ENCODE results near the gene RFX6.

RFX6 gene

DNA sequence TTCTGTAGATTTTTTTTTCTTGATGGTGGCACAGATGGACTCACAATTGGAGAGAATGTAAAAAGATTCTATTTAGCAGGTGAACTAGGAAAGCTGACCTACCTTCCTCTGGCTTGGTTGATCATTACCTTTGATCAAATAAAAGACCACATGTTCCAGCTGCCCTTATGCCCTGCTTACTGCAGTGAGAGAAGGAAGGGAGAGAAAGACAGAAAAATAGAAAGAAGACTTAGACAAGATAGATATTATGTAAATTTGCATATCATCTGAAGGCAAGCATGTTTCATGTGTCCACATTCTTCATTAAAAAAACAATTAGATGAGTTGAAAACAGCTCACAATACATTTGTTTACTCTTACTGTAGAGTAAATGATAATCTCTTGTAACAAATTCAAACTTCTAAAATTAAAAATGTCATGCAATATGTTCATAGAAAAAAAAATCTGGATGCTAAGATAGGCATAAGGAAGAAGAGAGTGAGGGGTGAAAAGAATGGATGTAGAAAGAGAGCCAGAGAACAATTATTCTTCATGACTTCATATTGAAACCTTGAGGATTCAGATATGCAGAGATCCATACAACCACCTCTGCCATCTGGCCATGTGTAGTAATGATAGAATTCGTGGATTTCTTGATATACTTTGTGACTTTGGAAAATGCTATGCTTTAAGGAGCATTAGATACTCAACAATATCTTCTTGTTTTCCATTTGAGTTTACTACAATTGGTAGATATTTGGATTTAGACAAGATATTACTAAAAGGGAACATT is 71.7 kb downstream of the RFX6 start:
- Histone ChIP-seq H3K36me3 (ENCODE audit: insufficient read depth, low read length) (no peaks in the 10 kb centered on the region), H3K4me3 (ENCODE audit: low read length) (no peak overlapping the region), H3K9ac (ENCODE audit: low read depth, low read length) (no peak overlapping the region), H3K9me3 (replicated peaks; ENCODE audit: low read length) (no peaks in the 10 kb centered on the region), H3K4me1 (ENCODE audit: control insufficient read depth, insufficient read depth, low read length) (no peaks in the 10 kb centered on the region), H3K4me2 (ENCODE audit: low read length) (no peak overlapping the region), H3K27me3 (ENCODE audit: control insufficient read depth, insufficient read depth, low read length) (no peaks in the 10 kb centered on the region)

DNA sequence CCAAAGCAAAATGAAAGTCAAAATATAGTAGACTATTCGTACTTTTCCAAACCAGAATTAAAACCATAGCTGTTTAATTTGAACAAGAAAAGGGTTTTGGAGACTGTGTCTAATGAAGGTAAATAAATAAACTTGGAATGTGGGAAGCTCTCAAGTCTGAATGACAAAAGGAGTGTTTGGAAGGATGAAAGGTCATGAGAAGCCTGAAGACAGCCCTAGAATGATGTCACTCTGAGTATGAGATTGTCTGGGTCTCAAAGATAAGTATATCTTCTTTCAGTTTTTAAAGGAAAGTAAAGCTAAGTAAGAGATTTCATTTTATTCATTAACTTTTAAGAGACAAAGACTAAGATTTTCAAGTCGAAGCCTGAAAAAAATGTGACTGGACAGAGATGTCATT is 72.9 kb downstream of the RFX6 start:
- no peaks in the 10 kb centered on the region for H3K4me1 ChIP-seq (ENCODE audit: control insufficient read depth, insufficient read depth, low read length)

DNA sequence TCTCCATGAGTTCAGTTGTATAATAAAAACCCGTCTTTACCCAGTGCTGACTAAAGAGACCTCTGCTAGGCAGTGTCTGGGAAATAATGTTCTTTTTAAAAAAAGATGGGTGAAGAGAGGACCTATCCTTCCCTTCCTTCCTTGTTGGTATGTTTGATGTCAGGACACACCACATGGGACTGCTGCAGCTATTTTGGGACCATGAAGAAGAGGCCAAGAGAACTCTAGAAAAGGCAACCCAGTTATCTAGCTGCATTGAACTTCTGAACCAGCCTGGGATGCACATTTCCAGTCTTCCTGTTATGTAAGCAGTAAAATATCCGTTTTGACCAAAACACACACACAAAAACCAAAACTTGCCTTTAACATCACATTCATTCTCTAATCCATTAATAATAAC is 77.3 kb downstream of the RFX6 start:
- Histone ChIP-seq H3K4me2 (ENCODE audit: low read length) (no peak overlapping the region), H3K9ac (ENCODE audit: low read depth, low read length) (no peak overlapping the region), H3K36me3 (ENCODE audit: insufficient read depth, low read length) (no peaks in the 10 kb centered on the region), H3K9me3 (replicated peaks; ENCODE audit: low read length) (no peaks in the 10 kb centered on the region), H3K4me3 (ENCODE audit: low read length) (no peak overlapping the region), H3K27me3 (ENCODE audit: control insufficient read depth, insufficient read depth, low read length) (no peaks in the 10 kb centered on the region), H3K4me1 (ENCODE audit: control insufficient read depth, insufficient read depth, low read length) (no peaks in the 10 kb centered on the region)

More for the DNA sequence above, 72.9 kb downstream of the RFX6 start:
- H3K27me3 ChIP-seq (ENCODE audit: control insufficient read depth, insufficient read depth, low read length), result no peaks in the 10 kb centered on the region
- no peak overlapping the region for H3K4me2 ChIP-seq (ENCODE audit: low read length)
- no peaks in the 10 kb centered on the region for H3K36me3 ChIP-seq (ENCODE audit: insufficient read depth, low read length)
- no peaks in the 10 kb centered on the region for H3K9me3 ChIP-seq (replicated peaks; ENCODE audit: low read length)
- no peak overlapping the region for H3K9ac ChIP-seq (ENCODE audit: low read depth, low read length)
- no peak overlapping the region for H3K4me3 ChIP-seq (ENCODE audit: low read length)

DNA sequence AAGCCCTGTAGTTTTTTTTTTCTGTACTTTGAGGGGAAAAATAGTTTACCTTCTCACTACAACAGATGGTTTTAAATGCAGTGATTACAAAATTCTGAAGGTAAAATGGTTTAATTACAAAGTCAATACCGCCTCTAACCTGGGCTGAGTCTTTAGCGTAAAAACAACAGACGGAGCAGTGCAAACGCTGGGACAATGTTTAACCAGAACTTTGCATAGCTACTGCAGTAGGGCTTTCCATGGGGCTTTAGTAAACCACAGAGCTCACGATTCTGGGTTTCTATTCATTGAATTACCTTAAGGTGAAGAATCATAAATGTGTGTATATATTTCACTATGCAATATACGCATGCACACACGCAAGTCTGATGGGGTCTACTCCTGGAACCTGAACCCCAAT is 77.9 kb downstream of the RFX6 start:
- no peak overlapping the region for H3K4me3 ChIP-seq (ENCODE audit: low read length)
- H3K4me2 ChIP-seq (ENCODE audit: low read length), result no peak overlapping the region
- no peaks in the 10 kb centered on the region for H3K36me3 ChIP-seq (ENCODE audit: insufficient read depth, low read length)
- H3K4me1 ChIP-seq (ENCODE audit: control insufficient read depth, insufficient read depth, low read length), result no peaks in the 10 kb centered on the region
- no peak overlapping the region for H3K9ac ChIP-seq (ENCODE audit: low read depth, low read length)
- no peaks in the 10 kb centered on the region for H3K27me3 ChIP-seq (ENCODE audit: control insufficient read depth, insufficient read depth, low read length)
- no peaks in the 10 kb centered on the region for H3K9me3 ChIP-seq (replicated peaks; ENCODE audit: low read length)

- Histone ChIP-seq H3K9ac (ENCODE audit: low read depth, low read length) (no peak overlapping the region), H3K4me1 (ENCODE audit: control insufficient read depth, insufficient read depth, low read length) (no peaks in the 10 kb centered on the region), H3K4me2 (ENCODE audit: low read length) (no peak overlapping the region), H3K36me3 (ENCODE audit: insufficient read depth, low read length) (no peaks in the 10 kb centered on the region), H3K27me3 (ENCODE audit: control insufficient read depth, insufficient read depth, low read length) (no peaks in the 10 kb centered on the region), H3K4me3 (ENCODE audit: low read length) (no peak overlapping the region), H3K9me3 (replicated peaks; ENCODE audit: low read length) (no peaks in the 10 kb centered on the region)
These were observed 78.7 kb downstream of the RFX6 start for GRCh38 chr6:116955773-116956172.

GRCh38 chr6:116963972-116964371 is 86.9 kb downstream of the RFX6 start:
- H3K36me3 ChIP-seq (ENCODE audit: insufficient read depth, low read length), result no peaks in the 10 kb centered on the region
- H3K9ac ChIP-seq (ENCODE audit: low read depth, low read length), result no peak overlapping the region
- no peak overlapping the region for H3K4me2 ChIP-seq (ENCODE audit: low read length)
- H3K9me3 ChIP-seq (replicated peaks; ENCODE audit: low read length), result no peaks in the 10 kb centered on the region
- H3K27me3 ChIP-seq (ENCODE audit: control insufficient read depth, insufficient read depth, low read length), result peaks cover 4% of the 10 kb centered on the region
- peaks cover 5% of the 10 kb centered on the region for H3K4me1 ChIP-seq (ENCODE audit: control insufficient read depth, insufficient read depth, low read length)
- H3K4me3 ChIP-seq (ENCODE audit: low read length), result no peak overlapping the region

DNA sequence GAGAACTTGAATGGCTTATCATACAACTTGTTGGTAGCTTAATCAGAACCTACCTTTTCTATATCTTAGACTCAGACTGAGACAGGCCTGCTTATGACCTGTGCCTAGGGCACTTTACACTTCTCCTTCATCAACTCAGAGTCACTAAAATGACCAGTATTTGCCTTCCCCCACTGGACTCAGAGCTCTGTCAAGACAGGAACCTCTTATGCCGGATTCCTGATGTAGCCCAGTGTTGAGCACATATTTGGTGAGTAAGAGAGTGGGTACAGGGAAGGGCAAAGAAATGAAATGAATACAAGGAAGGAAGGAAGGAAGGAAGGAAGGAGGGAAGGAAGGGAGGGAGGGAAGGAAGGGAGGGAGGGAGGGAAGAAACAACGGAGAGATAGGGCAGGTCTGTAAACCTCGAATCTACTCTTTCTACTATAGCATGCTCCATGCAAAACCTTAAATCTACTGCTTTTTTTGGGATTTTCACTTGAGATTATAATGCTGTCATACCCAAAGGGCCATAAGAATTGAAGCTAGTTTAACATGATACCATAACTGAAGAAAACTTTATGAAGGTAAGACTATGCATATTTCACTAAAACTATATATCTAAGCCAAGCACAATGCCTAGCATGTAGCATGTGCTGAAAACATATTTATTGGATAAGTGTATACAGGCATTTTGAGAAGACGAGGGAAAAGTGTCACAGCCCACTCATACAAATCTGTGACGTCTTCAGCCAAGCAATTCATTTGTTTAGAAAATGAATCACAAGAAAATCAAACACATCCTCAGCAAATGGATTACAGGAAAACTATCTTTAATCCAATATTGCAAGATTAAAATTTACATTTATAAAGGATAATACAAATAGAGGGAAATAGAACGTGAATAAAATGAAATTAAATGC is 89.9 kb downstream of the RFX6 start:
- Histone ChIP-seq H3K9ac (ENCODE audit: low read depth, low read length) (no peak overlapping the region), H3K9me3 (replicated peaks; ENCODE audit: low read length) (no peaks in the 10 kb centered on the region)

GRCh38 chr6:116969211-116969863 is 92.3 kb downstream of the RFX6 start:
- Histone ChIP-seq H3K4me2 (ENCODE audit: low read length) (no peak overlapping the region), H3K9ac (ENCODE audit: low read depth, low read length) (no peak overlapping the region), H3K4me1 (ENCODE audit: control insufficient read depth, insufficient read depth, low read length) (peaks cover 5% of the 10 kb centered on the region), H3K36me3 (ENCODE audit: insufficient read depth, low read length) (no peaks in the 10 kb centered on the region), H3K4me3 (ENCODE audit: low read length) (no peak overlapping the region), H3K9me3 (replicated peaks; ENCODE audit: low read length) (no peaks in the 10 kb centered on the region), H3K27me3 (ENCODE audit: control insufficient read depth, insufficient read depth, low read length) (peaks cover 4% of the 10 kb centered on the region)

More for the DNA sequence above, 89.9 kb downstream of the RFX6 start:
- peaks cover 4% of the 10 kb centered on the region for H3K27me3 ChIP-seq (ENCODE audit: control insufficient read depth, insufficient read depth, low read length)
- no peak overlapping the region for H3K4me2 ChIP-seq (ENCODE audit: low read length)
- H3K4me1 ChIP-seq (ENCODE audit: control insufficient read depth, insufficient read depth, low read length), result peaks cover 5% of the 10 kb centered on the region
- no peak overlapping the region for H3K4me3 ChIP-seq (ENCODE audit: low read length)
- H3K36me3 ChIP-seq (ENCODE audit: insufficient read depth, low read length), result no peaks in the 10 kb centered on the region

DNA sequence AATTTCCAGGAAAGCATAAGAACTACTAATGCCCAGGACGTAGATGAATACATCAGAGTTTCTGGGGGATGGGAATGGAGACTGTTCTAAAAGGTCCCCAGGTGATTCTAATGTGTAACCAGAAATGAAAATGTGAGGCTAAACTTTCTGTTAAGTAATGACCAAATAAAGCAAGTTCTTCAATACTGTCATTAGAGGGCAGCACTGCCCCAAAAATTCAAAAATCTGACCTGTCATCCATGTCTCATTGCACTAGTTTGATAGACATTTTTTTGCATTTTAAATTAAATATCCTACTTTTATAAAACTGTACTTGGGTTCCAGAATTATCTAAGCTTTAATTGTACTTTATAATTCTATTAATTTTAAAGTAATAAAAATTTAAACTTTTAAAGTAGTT is 94.9 kb downstream of the RFX6 start:
- Histone ChIP-seq H3K4me2 (ENCODE audit: low read length) (no peak overlapping the region), H3K27me3 (ENCODE audit: control insufficient read depth, insufficient read depth, low read length) (peaks cover 4% of the 10 kb centered on the region), H3K4me1 (ENCODE audit: control insufficient read depth, insufficient read depth, low read length) (peaks cover 5% of the 10 kb centered on the region), H3K9me3 (replicated peaks; ENCODE audit: low read length) (no peaks in the 10 kb centered on the region), H3K4me3 (ENCODE audit: low read length) (no peak overlapping the region), H3K36me3 (ENCODE audit: insufficient read depth, low read length) (no peaks in the 10 kb centered on the region), H3K9ac (ENCODE audit: low read depth, low read length) (no peak overlapping the region)

DNA sequence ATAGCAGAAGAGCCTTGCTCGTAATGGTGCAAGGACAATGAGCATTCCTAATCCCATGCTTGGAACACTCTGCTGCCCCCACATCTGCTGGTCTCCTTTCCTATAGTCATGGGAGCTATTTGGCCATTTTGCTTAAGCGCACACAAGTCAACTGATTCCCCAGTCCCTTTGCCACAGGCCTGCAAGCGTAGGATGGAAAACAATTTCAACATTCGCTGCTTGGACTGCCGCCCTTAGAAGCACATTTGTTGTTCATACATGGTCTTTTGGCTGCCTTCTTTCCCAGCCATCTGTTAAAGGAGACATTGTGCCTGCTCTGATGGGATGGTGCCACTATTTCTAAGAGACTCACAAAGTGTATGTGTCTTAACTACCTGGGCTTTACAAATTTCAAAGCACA is 96.9 kb downstream of the RFX6 start:
- Histone ChIP-seq H3K9ac (ENCODE audit: low read depth, low read length) (no peak overlapping the region), H3K27me3 (ENCODE audit: control insufficient read depth, insufficient read depth, low read length) (no peaks in the 10 kb centered on the region), H3K4me1 (ENCODE audit: control insufficient read depth, insufficient read depth, low read length) (no peaks in the 10 kb centered on the region), H3K4me2 (ENCODE audit: low read length) (no peak overlapping the region), H3K9me3 (replicated peaks; ENCODE audit: low read length) (no peaks in the 10 kb centered on the region), H3K36me3 (ENCODE audit: insufficient read depth, low read length) (no peaks in the 10 kb centered on the region), H3K4me3 (ENCODE audit: low read length) (no peak overlapping the region)

DNA sequence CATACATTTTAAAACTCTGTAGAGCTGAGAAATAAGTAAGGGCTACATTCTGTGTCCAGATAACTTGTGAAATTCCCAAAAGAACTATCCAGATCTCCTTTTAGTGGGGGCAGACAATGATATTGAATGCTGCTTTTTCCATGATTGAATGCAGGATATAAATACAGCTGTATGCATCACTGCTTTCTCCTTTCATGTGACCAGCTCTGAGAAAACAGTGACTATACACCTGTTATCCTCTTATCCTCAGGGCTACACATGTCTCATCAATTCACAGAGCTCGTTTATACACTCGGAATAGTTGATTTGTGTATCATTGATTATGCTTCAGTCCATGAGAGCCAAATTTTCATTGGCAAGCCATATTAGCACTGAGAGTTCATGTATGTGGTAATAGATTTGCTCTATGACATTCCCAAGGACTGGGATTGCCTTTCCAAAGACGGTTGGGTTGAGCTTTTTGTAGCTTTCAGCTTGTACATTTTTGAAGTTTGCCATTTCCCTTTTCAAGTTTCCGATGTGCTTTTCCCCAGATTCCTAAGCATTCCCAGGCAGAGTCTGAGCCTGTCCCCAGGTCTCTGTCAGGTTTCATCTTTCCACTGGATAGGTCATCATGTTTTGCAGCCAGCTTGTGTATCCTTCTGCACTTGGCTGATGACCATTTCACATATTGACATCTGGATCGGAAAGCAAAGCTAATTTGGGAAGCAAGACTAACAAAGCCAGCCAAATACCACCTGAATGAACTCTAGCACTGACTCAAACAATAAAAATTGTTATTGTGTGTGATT is 97.7 kb downstream of the RFX6 start:
- Histone ChIP-seq H3K4me3 (ENCODE audit: low read length) (no peak overlapping the region), H3K9ac (ENCODE audit: low read depth, low read length) (no peak overlapping the region), H3K4me1 (ENCODE audit: control insufficient read depth, insufficient read depth, low read length) (no peaks in the 10 kb centered on the region), H3K27me3 (ENCODE audit: control insufficient read depth, insufficient read depth, low read length) (no peaks in the 10 kb centered on the region), H3K9me3 (replicated peaks; ENCODE audit: low read length) (no peaks in the 10 kb centered on the region), H3K4me2 (ENCODE audit: low read length) (no peak overlapping the region), H3K36me3 (ENCODE audit: insufficient read depth, low read length) (no peaks in the 10 kb centered on the region)

All from skeletal muscle satellite cell (primary cell).